ENCODE data around the gene TTC13.

DNA sequence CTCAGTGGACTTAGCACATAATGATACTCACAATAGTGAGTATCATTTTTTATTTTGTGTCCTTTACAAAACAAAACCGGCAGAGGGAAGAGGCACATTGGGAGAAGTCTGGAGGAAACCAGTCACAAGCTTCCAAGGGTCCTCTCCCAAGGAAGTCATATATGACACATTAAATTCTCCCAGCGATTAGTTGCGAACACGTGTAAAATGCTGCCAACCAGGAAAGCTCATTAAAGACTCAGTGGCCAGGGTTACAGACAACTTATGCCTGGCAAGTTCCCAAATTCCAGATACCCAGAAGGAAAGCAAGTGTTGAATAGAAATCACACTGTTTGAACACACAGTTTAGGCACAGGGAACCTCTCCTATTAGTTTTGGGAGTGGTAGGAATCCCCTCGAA lies 52.5 kb downstream of the TTC13 start:
- TF ChIP-seq RCOR1 (IDR thresholded peaks at IDR 0.05; ENCODE audit: insufficient replicate concordance, low read length): no peak
- TF ChIP-seq CTCF (conservative IDR thresholded peaks at IDR 0.05; ENCODE audit: low read depth, low read length): no peak
- no peak for TF ChIP-seq RFX5 (IDR thresholded peaks at IDR 0.05; ENCODE audit: low read depth, low read length)
- TF ChIP-seq RAD21 (IDR thresholded peaks at IDR 0.05; ENCODE audit: low read length): no peak
- TF ChIP-seq, protein P1, sequence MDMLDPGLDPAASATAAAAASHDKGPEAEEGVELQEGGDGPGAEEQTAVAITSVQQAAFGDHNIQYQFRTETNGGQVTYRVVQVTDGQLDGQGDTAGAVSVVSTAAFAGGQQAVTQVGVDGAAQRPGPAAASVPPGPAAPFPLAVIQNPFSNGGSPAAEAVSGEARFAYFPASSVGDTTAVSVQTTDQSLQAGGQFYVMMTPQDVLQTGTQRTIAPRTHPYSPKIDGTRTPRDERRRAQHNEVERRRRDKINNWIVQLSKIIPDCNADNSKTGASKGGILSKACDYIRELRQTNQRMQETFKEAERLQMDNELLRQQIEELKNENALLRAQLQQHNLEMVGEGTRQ (IDR thresholded peaks at IDR 0.05; ENCODE audit: low read depth, low read length): no peak
- no peak for TF ChIP-seq POLR2A (IDR thresholded peaks at IDR 0.05; ENCODE audit: low read depth, low read length)
- TF ChIP-seq SMC3 (IDR thresholded peaks at IDR 0.05; ENCODE audit: low read depth, low read length): no peak
- no peak for TF ChIP-seq MXI1 (IDR thresholded peaks at IDR 0.05; ENCODE audit: borderline replicate concordance, low read depth, low read length)
- TF ChIP-seq MAFK (IDR thresholded peaks at IDR 0.05; ENCODE audit: low read depth, low read length): no peak
- TF ChIP-seq, protein P2, sequence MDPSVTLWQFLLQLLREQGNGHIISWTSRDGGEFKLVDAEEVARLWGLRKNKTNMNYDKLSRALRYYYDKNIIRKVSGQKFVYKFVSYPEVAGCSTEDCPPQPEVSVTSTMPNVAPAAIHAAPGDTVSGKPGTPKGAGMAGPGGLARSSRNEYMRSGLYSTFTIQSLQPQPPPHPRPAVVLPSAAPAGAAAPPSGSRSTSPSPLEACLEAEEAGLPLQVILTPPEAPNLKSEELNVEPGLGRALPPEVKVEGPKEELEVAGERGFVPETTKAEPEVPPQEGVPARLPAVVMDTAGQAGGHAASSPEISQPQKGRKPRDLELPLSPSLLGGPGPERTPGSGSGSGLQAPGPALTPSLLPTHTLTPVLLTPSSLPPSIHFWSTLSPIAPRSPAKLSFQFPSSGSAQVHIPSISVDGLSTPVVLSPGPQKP (IDR thresholded peaks at IDR 0.05; ENCODE audit: borderline replicate concordance, low read depth, low read length): no peak
- no peak for TF ChIP-seq BHLHE40 (IDR thresholded peaks at IDR 0.05; ENCODE audit: low read depth, low read length)
- no peak for TF ChIP-seq CEBPB (IDR thresholded peaks at IDR 0.05; ENCODE audit: low read depth, low read length)
